H1 (cell line): ENCODE results near the gene KIF13A. TPM values are rescaled to one million over a fixed set of nuclear protein-coding genes. Genes with fewer than 3 reads are reported as not detected.

Source experiments
- CHD7 ChIP-seq: fragments of 300-600 bp; sonication (generic); IDR thresholded peaks from 2 replicates; pipeline ENCODE4 v1.7.1; 2012; ENCODE audit warnings: low read length, moderate library complexity, mild to moderate bottlenecking, inconsistent platforms; ENCODE audit not compliant: insufficient replicate concordance
- EP300 ChIP-seq, 2 experiments: IDR thresholded peaks; 1 replicate in 1 of 2; 2 replicates in 1 of 2; pipeline ENCODE4 v1.6.1; 2011 to 2012; ENCODE audit warnings: low read depth in 2 of 2, low read length in 2 of 2, mild to moderate bottlenecking in 2 of 2, borderline replicate concordance in 1 of 2, inconsistent platforms in 1 of 2, moderate library complexity in 1 of 2
- HDAC6 ChIP-seq: IDR thresholded peaks from one replicate; pipeline ENCODE4 v1.7.1; 2012; ENCODE audit warnings: low read depth, mild to moderate bottlenecking, inconsistent platforms, low read length, moderate library complexity
- KDM1A ChIP-seq: fragments of 200-600, 300-600 bp; sonication (generic); IDR thresholded peaks from 2 replicates; pipeline ENCODE4 v1.7.1; 2016; ENCODE audit warnings: mild to moderate bottlenecking, low read length, borderline replicate concordance
- MAX ChIP-seq: IDR thresholded peaks from 2 replicates; pipeline ENCODE4 v1.6.1; 2012; ENCODE audit warnings: inconsistent platforms
- RAD21 ChIP-seq, 2 experiments: IDR thresholded peaks in 1 of 2; conservative IDR thresholded peaks in 1 of 2; 2 replicates each; pipeline ENCODE4 v1.6.1; 2011; ENCODE audit warnings: low read depth in 2 of 2, low read length in 2 of 2, improper control_type of control experiment in 1 of 2, inconsistent platforms in 1 of 2, mild to moderate bottlenecking in 1 of 2, moderate library complexity in 1 of 2
- TCF12 ChIP-seq: IDR thresholded peaks from 2 replicates; pipeline ENCODE4 v1.6.1; 2011; ENCODE audit warnings: low read depth, mild to moderate bottlenecking, low read length
- ZNF274 ChIP-seq: IDR thresholded peaks from 2 replicates; pipeline ENCODE4 v1.7.0; 2012; ENCODE audit warnings: low read length, borderline replicate concordance; ENCODE audit errors: extremely low read depth
- polyA plus RNA-seq, 7 experiments: library from polyadenylated mRNA; depleted of rRNA in 3 of 7; stranded (reverse) in 5 of 7; unstranded in 2 of 7; fragments of >200 nt in 5 of 7; fragments of 200-250 nt in 2 of 7; gene quantifications; 1 replicate in 5 of 7; 2 replicates in 1 of 7; 4 replicates in 1 of 7; pipeline versions ENCODE4 v1.2.1 to v1.2.3, GENCODE V29; 2011 to 2013; ENCODE audit warnings: missing spikeins in 2 of 7, mixed read lengths in 2 of 7
- total RNA-seq: library from RNA; stranded (reverse); fragmentation: NEBNext Ultra II Directional; extraction: Animal tissue kit (Norgen Biotek cat#: 25700); gene quantifications from 2 replicates; pipeline ENCODE4 v1.2.1, GENCODE V29; 2021

KIF13A gene
- total and polyA plus RNA-seq, 2 of the 8 experiments (the other 6 are each of a cell fraction or from before 2014, with no cell fraction given), result 14.7 to 40.8 TPM

GRCh38 chr6:18022398-18023231 is 35.2 kb upstream of the KIF13A start (continued):
- TF ChIP-seq CHD7 (peak; percentile 27), EP300 (IDR thresholded peaks at IDR 0.05; ENCODE audit: borderline replicate concordance in 1 of 2, low read depth in 2 of 2, low read length in 2 of 2) (peak; percentile 43 to 53; a peak in 1 of 3 replicates), RAD21 (IDR thresholded peaks at IDR 0.05 in 1 of 2, conservative IDR thresholded peaks at IDR 0.05 in 1 of 2; ENCODE audit: low read depth in 2 of 2, low read length in 2 of 2) (no peak; a peak in 1 of 4 replicates), HDAC6 (no peak), KDM1A (peak; percentile 28; the same call in 1 of the 2 replicates), TCF12 (no peak), MAX (peak; percentile 53; the same call in 1 of the 2 replicates), ZNF274 (no peak)
